Nasal cavity respiratory epithelium epithelial cell of viscerocranial mucosa (primary cell): Measurements from ENCODE around the gene AMOTL2. TPM values are rescaled to one million over a fixed set of nuclear protein-coding genes. Genes with fewer than 3 reads are reported as not detected.

Experiments used
- total RNA-seq: library from RNA; depleted of rRNA; stranded (reverse); fragments of >200 nt; gene quantifications from 2 replicates; pipeline ENCODE4 v1.2.3, GENCODE V29; 2014

Gene AMOTL2
- 83.3 and 153 TPM in 2 replicates for total RNA-seq

GRCh38 chr3:134374105-134374790 lies at the start of gene AMOTL2:
Gene AMOTL2, minus strand, starts transcription at chr3:134374447. Its CDS starts 3,014 bp downstream, at chr3:134371433.

Other genes starting within 250 kb of the AMOTL2 start
- gene RYK, start 123.6 kb downstream of the AMOTL2 start, total RNA-seq, result 92.6 and 108 TPM in 2 replicates
- gene ANAPC13, start 111.5 kb upstream of the AMOTL2 start, total RNA-seq, result 50.5 and 66.0 TPM in 2 replicates
- gene CEP63, start 111.6 kb upstream of the AMOTL2 start, total RNA-seq, result 24.9 and 26.7 TPM in 2 replicates